Stimulated activated memory B cell treated with anti-CD40 and anti-IgM and Interleukin-4, amounts not matched to agents 10 μg/mL and 1 μg/mL and 100 μg/mL, for 72 hours (primary cell): Measurements from ENCODE around the gene NTRK3.
"Not testable (repeated sequence)": the region's sequence is repeated elsewhere in the genome, so short reads cannot be mapped to it uniquely, and the experiment has no call there.

Source experiments
- ATAC-seq: fragments of 150-1000 bp; cut with Tn5 transposase; 2 replicates; pipeline ENCODE4 v1.10.0; 2021
- H3K27ac Mint-ChIP-seq: one replicate; pipeline ENCODE4 v1.8.0; 2022; ENCODE audit warnings: mild to moderate bottlenecking, mixed read lengths
- H3K27me3 Mint-ChIP-seq: one replicate; pipeline ENCODE4 v1.8.0; 2022; ENCODE audit warnings: mixed read lengths
- H3K36me3 Mint-ChIP-seq: one replicate; pipeline ENCODE4 v1.8.0; 2022; ENCODE audit warnings: mixed read lengths
- H3K4me1 Mint-ChIP-seq: one replicate; pipeline ENCODE4 v1.8.0; 2022; ENCODE audit warnings: mixed read lengths
- H3K4me3 Mint-ChIP-seq: one replicate; pipeline ENCODE4 v1.8.0; 2022; ENCODE audit warnings: mild to moderate bottlenecking, moderate library complexity, mixed read lengths
- H3K9me3 Mint-ChIP-seq: one replicate; pipeline ENCODE4 v1.8.0; 2022; ENCODE audit warnings: mixed read lengths

The NTRK3 gene

GRCh38 chr15:87833333-87833732, 423.2 kb downstream of the NTRK3 start:
- H3K27me3 Mint-ChIP-seq: peaks cover 16% of the 10 kb centered on the region
- not testable (repeated sequence) for ATAC-seq, H3K4me3 Mint-ChIP-seq, H3K27ac Mint-ChIP-seq, H3K36me3 Mint-ChIP-seq, H3K9me3 Mint-ChIP-seq, H3K4me1 Mint-ChIP-seq

DNA sequence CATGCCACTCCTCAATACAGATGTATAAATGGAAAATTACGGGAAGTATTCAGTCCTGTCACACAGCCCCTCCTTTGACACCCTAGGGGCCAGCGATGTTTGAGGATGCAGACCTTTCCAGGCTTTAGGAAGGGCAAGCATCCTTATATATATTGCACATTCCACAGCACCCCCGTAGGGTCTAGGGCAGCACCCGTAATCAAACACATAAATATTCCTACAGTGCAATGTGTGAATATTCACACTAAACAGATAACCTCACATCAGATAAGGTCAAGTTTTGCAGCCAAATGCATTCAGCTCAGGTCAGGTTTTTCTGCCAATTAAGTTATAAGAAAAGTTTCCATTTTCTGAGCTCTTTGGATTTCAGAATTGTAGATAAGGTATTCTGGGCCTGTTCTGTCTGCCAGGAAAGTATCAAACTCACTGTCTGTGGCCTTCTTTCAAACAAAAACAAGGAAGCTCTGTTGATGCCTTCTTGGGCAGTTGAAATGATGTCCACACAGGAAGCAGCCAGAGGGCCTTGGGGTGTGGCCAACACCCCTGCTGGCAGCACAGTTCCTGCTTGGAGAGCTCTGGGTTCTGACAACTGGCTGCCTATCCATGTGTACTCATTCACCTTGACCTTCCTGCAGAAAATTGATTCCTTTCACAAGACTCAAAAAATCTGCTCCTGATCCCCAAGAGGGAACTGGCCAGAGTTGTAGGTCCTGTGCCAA, 427.0 kb downstream of the NTRK3 start:
- Mint-ChIP-seq H3K27me3 (peaks cover 16% of the 10 kb centered on the region), H3K36me3 (no peaks in the 10 kb centered on the region), H3K9me3 (no peaks in the 10 kb centered on the region), H3K4me1 (no peaks in the 10 kb centered on the region), H3K27ac (no peak overlapping the region), H3K4me3 (no peak overlapping the region)
- ATAC-seq: no peak

- H3K9me3 Mint-ChIP-seq: no peaks in the 10 kb centered on the region
- no peaks in the 10 kb centered on the region for H3K36me3 Mint-ChIP-seq
- H3K27ac Mint-ChIP-seq: no peak overlapping the region
- ATAC-seq: no peak
- no peaks in the 10 kb centered on the region for H3K4me1 Mint-ChIP-seq
- no peak overlapping the region for H3K4me3 Mint-ChIP-seq
- H3K27me3 Mint-ChIP-seq: peaks cover 14% of the 10 kb centered on the region
These were observed 427.9 kb downstream of the NTRK3 start for GRCh38 chr15:87828608-87829007.

- Mint-ChIP-seq H3K36me3 (no peaks in the 10 kb centered on the region), H3K27ac (no peak overlapping the region)
These were observed 429.4 kb downstream of the NTRK3 start for GRCh38 chr15:87827131-87827530.

GRCh38 chr15:87826119-87826747, 430.3 kb downstream of the NTRK3 start:
- no peak overlapping the region for H3K27ac Mint-ChIP-seq
- no peaks in the 10 kb centered on the region for H3K27me3 Mint-ChIP-seq
- no peak for ATAC-seq
- no peaks in the 10 kb centered on the region for H3K9me3 Mint-ChIP-seq
- H3K4me1 Mint-ChIP-seq: no peaks in the 10 kb centered on the region
- no peaks in the 10 kb centered on the region for H3K36me3 Mint-ChIP-seq
- H3K4me3 Mint-ChIP-seq: no peak overlapping the region

More at GRCh38 chr15:87827131-87827530, 429.4 kb downstream of the NTRK3 start:
- no peak for ATAC-seq
- H3K27me3 Mint-ChIP-seq: no peaks in the 10 kb centered on the region
- H3K4me3 Mint-ChIP-seq: no peak overlapping the region
- no peaks in the 10 kb centered on the region for H3K4me1 Mint-ChIP-seq
- H3K9me3 Mint-ChIP-seq: no peaks in the 10 kb centered on the region

GRCh38 chr15:87818756-87819155, 437.8 kb downstream of the NTRK3 start:
- no peaks in the 10 kb centered on the region for H3K36me3 Mint-ChIP-seq
- no peak overlapping the region for H3K27ac Mint-ChIP-seq
- ATAC-seq: no peak
- no peaks in the 10 kb centered on the region for H3K4me1 Mint-ChIP-seq
- no peaks in the 10 kb centered on the region for H3K9me3 Mint-ChIP-seq
- no peak overlapping the region for H3K4me3 Mint-ChIP-seq
- H3K27me3 Mint-ChIP-seq: no peaks in the 10 kb centered on the region

- H3K4me1 Mint-ChIP-seq: no peaks in the 10 kb centered on the region
- H3K36me3 Mint-ChIP-seq: no peaks in the 10 kb centered on the region
- H3K27me3 Mint-ChIP-seq: no peaks in the 10 kb centered on the region
- H3K4me3 Mint-ChIP-seq: no peak overlapping the region
- ATAC-seq: no peak
- H3K9me3 Mint-ChIP-seq: no peaks in the 10 kb centered on the region
- no peak overlapping the region for H3K27ac Mint-ChIP-seq
These were observed 439.0 kb downstream of the NTRK3 start for GRCh38 chr15:87817553-87817952.

DNA sequence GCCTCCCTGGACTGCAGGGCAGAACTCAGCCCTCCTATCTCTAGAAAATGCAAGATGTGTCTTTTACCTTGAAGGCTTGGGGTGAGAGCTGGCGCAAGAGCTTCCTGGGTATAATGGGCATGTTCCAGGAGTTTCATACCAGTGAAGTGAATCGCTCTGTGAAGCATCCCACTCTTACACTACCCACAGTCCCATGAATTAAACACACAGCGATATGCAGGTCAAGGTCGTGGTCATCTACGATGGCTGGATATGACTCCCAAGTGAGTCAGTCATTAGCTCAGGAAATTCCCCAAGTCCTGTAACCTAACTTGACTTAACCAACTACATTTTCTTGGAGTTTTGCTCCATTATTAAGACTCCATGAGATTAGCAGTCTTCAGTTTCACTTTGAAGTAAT, 439.7 kb downstream of the NTRK3 start:
- Mint-ChIP-seq H3K9me3 (no peaks in the 10 kb centered on the region), H3K27ac (no peak overlapping the region), H3K4me1 (no peaks in the 10 kb centered on the region), H3K4me3 (no peak overlapping the region), H3K27me3 (no peaks in the 10 kb centered on the region), H3K36me3 (no peaks in the 10 kb centered on the region)
- peak; percentile 47 for ATAC-seq

DNA sequence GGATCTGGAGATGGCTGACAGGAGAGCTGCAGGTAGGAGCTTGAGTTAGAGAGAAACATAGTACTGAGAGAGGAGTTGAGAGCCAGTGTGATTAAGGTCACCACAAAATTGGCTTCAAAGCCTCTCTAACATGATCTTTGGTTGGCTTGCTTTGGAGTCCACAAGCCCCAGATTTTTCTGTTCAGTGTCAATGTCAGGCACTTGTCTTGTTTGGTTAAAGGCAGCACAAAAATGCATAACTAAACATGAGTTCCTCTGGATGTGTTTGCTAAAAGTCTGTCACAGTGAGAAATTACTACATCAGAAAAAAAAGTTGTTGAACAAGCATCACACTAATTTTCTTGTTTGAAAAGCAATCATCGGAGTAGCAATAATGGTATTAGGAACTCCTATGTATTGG, 440.5 kb downstream of the NTRK3 start:
- Mint-ChIP-seq H3K4me1 (no peaks in the 10 kb centered on the region), H3K27ac (no peak overlapping the region), H3K36me3 (no peaks in the 10 kb centered on the region), H3K9me3 (no peaks in the 10 kb centered on the region), H3K27me3 (no peaks in the 10 kb centered on the region), H3K4me3 (no peak overlapping the region)
- ATAC-seq: no peak
